Lower leg skin (tissue), 3 donors: Measurements from ENCODE around the gene ZSWIM3.

ENCODE experiments used
- CTCF ChIP-seq, 3 donors: fragments of 450-650 bp; IDR thresholded peaks; one replicate each; pipeline ENCODE4 v1.5.1; 2016; ENCODE audit warnings: antibody characterized with exemption in 3 of 3, mild to moderate bottlenecking in 3 of 3, moderate library complexity in 2 of 3
- POLR2A ChIP-seq, 2 donors: fragments of 450-650 bp; IDR thresholded peaks; one replicate each; pipeline ENCODE4 v1.6.1; 2016 to 2017; ENCODE audit warnings: antibody characterized with exemption in 2 of 2, mild to moderate bottlenecking in 1 of 2, moderate library complexity in 1 of 2

- TF ChIP-seq CTCF (IDR thresholded peaks at IDR 0.05) = no peak
- TF ChIP-seq POLR2A (IDR thresholded peaks at IDR 0.05) = no peak
These were observed 35.5 kb upstream of the ZSWIM3 start for GRCh38 chr20:45821947-45822346.
